OCI-LY7 (cell line): ENCODE measurements around the gene CETP. TPM values are rescaled to one million over a fixed set of nuclear protein-coding genes. Genes with fewer than 3 reads are reported as not detected.

Source experiments
- BruUV-seq: library from RNA; stranded (reverse); fragments of 400-500 nt; replicated peaks from 2 replicates; lab custom pipeline; 2021; lab: Mats Ljungman, UMichigan
- CTCF ChIA-PET: fragments of 300-600 bp; sonication (Branson Sonifier 250); formaldehyde crosslinking; loops from one replicate; lab custom pipeline; 2022; ENCODE audit warnings: antibody characterized with exemption; ENCODE audit not compliant: unreplicated experiment; lab: Charles Lee
- POLR2A ChIA-PET: fragments of 300-600 bp; sonication (Branson Sonifier 250); formaldehyde crosslinking; loops from one replicate; lab custom pipeline; 2022; ENCODE audit warnings: antibody characterized with exemption; lab: Charles Lee
- DNase-seq: peaks from one replicate; pipeline ENCODE4 v3.0.0-alpha.2; 2015; ENCODE audit warnings: low spot score
- H2AFZ ChIP-seq: fragments of 200-600 bp; sonication (generic), shearing (Covaris generic); 2 replicates; pipeline ENCODE4 v1.6.1; 2014; ENCODE audit warnings: mild to moderate bottlenecking, antibody characterized with exemption, low read length, moderate library complexity
- H3K27ac ChIP-seq: fragments of 200-600 bp; sonication (generic); 2 replicates; pipeline ENCODE4 v1.5.1; 2014; ENCODE audit warnings: mixed run types, low read depth, mild to moderate bottlenecking, moderate library complexity, low read length, inconsistent platforms; ENCODE audit not compliant: poor library complexity, severe bottlenecking
- H3K36me3 ChIP-seq: fragments of 200-600 bp; sonication (generic); 2 replicates; pipeline ENCODE4 v1.6.1; 2014; ENCODE audit warnings: mild to moderate bottlenecking, antibody characterized with exemption, low read length, moderate library complexity, mixed read lengths; ENCODE audit not compliant: insufficient read depth
- H3K4me1 ChIP-seq: fragments of 200-600 bp; sonication (generic); 2 replicates; pipeline ENCODE4 v1.5.1; 2014; ENCODE audit warnings: mild to moderate bottlenecking, low read length; ENCODE audit not compliant: insufficient read depth, poor library complexity, severe bottlenecking
- H3K4me2 ChIP-seq: fragments of 200-600 bp; sonication (generic); 2 replicates; pipeline ENCODE4 v1.6.1; 2014; ENCODE audit warnings: mild to moderate bottlenecking, low read length
- H3K4me3 ChIP-seq: fragments of 200-600 bp; sonication (generic); 2 replicates; pipeline ENCODE4 v1.5.1; 2014; ENCODE audit warnings: mild to moderate bottlenecking, low read depth, low read length; ENCODE audit not compliant: poor library complexity, severe bottlenecking
- H3K79me2 ChIP-seq: fragments of 200-600 bp; sonication (generic); 2 replicates; pipeline ENCODE4 v1.6.1; 2016; ENCODE audit warnings: low read depth, mild to moderate bottlenecking, low read length, moderate library complexity, mixed read lengths; ENCODE audit not compliant: insufficient read depth
- H3K9me2 ChIP-seq: fragments of 200-600 bp; sonication (generic); 2 replicates; pipeline ENCODE4 v1.6.1; 2016; ENCODE audit warnings: mild to moderate bottlenecking, low read length, mixed read lengths; ENCODE audit not compliant: insufficient read depth
- H3K9me3 ChIP-seq: fragments of 200-600 bp; sonication (generic); 2 replicates; pipeline ENCODE4 v1.6.1; 2014; ENCODE audit warnings: mild to moderate bottlenecking, mixed run types, low read length, mixed read lengths
- H4K20me1 ChIP-seq: fragments of 200-600 bp; sonication (generic); 2 replicates; pipeline ENCODE4 v1.6.1; 2014; ENCODE audit warnings: mild to moderate bottlenecking, antibody characterized with exemption, low read length, moderate library complexity, mixed read lengths; ENCODE audit not compliant: insufficient read depth
- EZH2phosphoT487 ChIP-seq: fragments of 200-600 bp; sonication (generic); IDR thresholded peaks from 2 replicates; pipeline ENCODE4 v1.6.1; 2018; ENCODE audit warnings: low read depth, borderline replicate concordance, mild to moderate bottlenecking, mixed run types, antibody characterized with exemption, low read length, moderate library complexity, mixed read lengths
- intact Hi-C: fragments of 100-400 bp; cut with micrococcal nuclease; formaldehyde crosslinking; loops from one replicate; pipeline ENCODE4 v1.10.0; 2022; ENCODE audit not compliant: unreplicated experiment
- total RNA-seq, 2 experiments: library from RNA; depleted of rRNA in 1 of 2; stranded (reverse); fragments of >200 nt in 1 of 2; shearing (Covaris generic) in 1 of 2; gene quantifications; 2 replicates each; pipeline ENCODE4 v1.2.3, GENCODE V29; 2014 to 2022
- TF ChIP-seq, protein P1 (sequence below): fragments of 200-600 bp; sonication (generic); conservative IDR thresholded peaks from 2 replicates; pipeline ENCODE4 v1.5.1; 2014; ENCODE audit warnings: mild to moderate bottlenecking, antibody characterized with exemption, low read length, moderate library complexity, mixed read lengths

The CETP gene
- total RNA-seq, 2 experiments from 2014 or later = 0.54 to 0.65 TPM

DNA sequence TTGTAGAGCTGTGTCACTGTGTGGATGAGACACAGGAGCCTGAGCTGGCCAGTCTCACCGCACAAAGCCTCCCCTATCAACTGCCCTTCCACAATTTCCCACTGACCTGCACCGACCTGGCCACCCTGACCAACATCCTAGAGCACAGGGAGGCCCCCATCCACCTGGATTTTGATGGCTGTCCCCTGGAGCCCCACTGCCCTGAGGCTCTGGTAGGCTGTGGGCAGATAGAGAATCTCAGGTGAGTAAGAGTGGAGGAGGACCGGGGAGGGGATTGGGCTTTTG is 65.0 kb downstream of the CETP start:
- Histone ChIP-seq H3K9me3 (no peaks in the 10 kb centered on the region), H4K20me1 (no peaks in the 10 kb centered on the region), H3K27ac (no peak overlapping the region), H3K4me2 (no peak overlapping the region), H3K4me1 (peaks cover 12% of the 10 kb centered on the region), H3K79me2 (no peaks in the 10 kb centered on the region), H3K36me3 (peaks cover 90% of the 10 kb centered on the region), H2AFZ (no peak overlapping the region), H3K4me3 (no peak overlapping the region), H3K9me2 (no peaks in the 10 kb centered on the region)
- TF ChIP-seq, protein P1, sequence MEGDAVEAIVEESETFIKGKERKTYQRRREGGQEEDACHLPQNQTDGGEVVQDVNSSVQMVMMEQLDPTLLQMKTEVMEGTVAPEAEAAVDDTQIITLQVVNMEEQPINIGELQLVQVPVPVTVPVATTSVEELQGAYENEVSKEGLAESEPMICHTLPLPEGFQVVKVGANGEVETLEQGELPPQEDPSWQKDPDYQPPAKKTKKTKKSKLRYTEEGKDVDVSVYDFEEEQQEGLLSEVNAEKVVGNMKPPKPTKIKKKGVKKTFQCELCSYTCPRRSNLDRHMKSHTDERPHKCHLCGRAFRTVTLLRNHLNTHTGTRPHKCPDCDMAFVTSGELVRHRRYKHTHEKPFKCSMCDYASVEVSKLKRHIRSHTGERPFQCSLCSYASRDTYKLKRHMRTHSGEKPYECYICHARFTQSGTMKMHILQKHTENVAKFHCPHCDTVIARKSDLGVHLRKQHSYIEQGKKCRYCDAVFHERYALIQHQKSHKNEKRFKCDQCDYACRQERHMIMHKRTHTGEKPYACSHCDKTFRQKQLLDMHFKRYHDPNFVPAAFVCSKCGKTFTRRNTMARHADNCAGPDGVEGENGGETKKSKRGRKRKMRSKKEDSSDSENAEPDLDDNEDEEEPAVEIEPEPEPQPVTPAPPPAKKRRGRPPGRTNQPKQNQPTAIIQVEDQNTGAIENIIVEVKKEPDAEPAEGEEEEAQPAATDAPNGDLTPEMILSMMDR = no peak
- intact Hi-C loops = no loop called here
- CTCF ChIA-PET = no interaction called here
- no peak for DNase-seq
- BruUV-seq = no TSS peak
- POLR2A ChIA-PET = interaction anchor here (0.7 to 1.4 kb wide), 2 partner anchors 16 to 57 kb away, joined by 3 to 6 read pairs; no protein-coding TSS in a partner anchor

DNA sequence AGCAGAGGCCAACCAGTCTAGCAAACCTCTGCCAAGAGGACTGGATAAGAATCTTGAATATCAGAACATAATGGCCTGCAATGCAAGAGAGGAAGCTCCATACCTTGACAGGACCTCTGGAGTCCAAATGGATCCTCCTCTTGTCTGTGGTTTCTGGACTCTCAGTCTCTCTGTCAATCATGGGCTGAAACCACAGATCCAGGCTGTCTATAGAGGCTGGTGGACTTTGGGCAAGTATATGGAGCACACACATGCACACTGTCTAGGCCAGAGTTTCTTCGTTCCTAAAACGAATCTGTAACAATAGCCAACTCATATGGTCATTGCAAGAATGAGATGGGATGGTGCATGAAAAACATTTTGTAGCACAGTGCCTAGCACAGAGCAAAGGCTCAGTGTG is 65.3 kb downstream of the CETP start:
- no peak overlapping the region for H2AFZ ChIP-seq
- TF ChIP-seq, protein P1 = no peak
- TF ChIP-seq EZH2phosphoT487 = no peak
- no peaks in the 10 kb centered on the region for H3K9me2 ChIP-seq
- ChIA-PET POLR2A (interaction anchor here (0.7 to 1.4 kb wide), 3 partner anchors 17 to 57 kb away, joined by 3 to 6 read pairs (median 3); no protein-coding TSS in a partner anchor), CTCF (no interaction called here)
- no peak overlapping the region for H3K27ac ChIP-seq
- peaks cover 12% of the 10 kb centered on the region for H3K4me1 ChIP-seq
- H3K4me2 ChIP-seq = no peak overlapping the region
- intact Hi-C loops = no loop called here
- no TSS peak for BruUV-seq
- H3K4me3 ChIP-seq = no peak overlapping the region
- peaks cover 90% of the 10 kb centered on the region for H3K36me3 ChIP-seq
- no peaks in the 10 kb centered on the region for H3K79me2 ChIP-seq
- DNase-seq = no peak
- no peaks in the 10 kb centered on the region for H3K9me3 ChIP-seq
- no peaks in the 10 kb centered on the region for H4K20me1 ChIP-seq

DNA sequence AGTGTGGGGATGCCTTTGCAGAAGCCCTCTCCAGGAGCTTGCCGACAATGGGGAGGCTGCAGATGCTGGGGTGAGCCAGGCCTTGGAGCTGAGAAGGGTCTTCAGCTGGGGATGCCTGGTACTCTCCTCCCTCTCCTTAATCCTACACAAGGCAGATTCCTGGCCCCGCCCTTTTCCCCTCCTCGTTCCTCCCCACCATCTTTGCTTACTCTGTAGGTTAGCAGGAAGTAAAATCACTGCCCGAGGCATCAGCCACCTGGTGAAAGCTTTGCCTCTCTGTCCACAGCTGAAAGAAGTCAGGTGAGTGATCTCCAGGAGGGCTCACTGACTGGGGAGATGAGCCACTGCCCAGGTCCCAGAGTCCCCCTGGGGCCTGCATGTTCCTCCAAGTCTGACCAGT is 66.3 kb downstream of the CETP start:
- peak; percentile 28 for DNase-seq
- Histone ChIP-seq H3K4me1 (peaks cover 19% of the 10 kb centered on the region), H3K4me2 (no peak overlapping the region; the same call in 1 of the 2 replicates), H4K20me1 (no peaks in the 10 kb centered on the region), H3K9me2 (no peaks in the 10 kb centered on the region), H3K4me3 (no peak overlapping the region), H3K79me2 (no peaks in the 10 kb centered on the region), H2AFZ (no peak overlapping the region), H3K36me3 (peaks cover 86% of the 10 kb centered on the region), H3K9me3 (no peaks in the 10 kb centered on the region), H3K27ac (peak overlapping the region; percentile 23)
- ChIA-PET CTCF (interaction anchor here (0.5 to 1.0 kb wide), 2 partner anchors 13 to 64 kb away, joined by 3 to 4 read pairs; no protein-coding TSS in a partner anchor), POLR2A (interaction anchor here (0.8 kb wide), 1 partner anchor 21 kb away, joined by 3 read pairs; no protein-coding TSS in a partner anchor)
- BruUV-seq = no TSS peak
- TF ChIP-seq, protein P1 = no peak
- no peak for TF ChIP-seq EZH2phosphoT487
- intact Hi-C loops = no loop called here
